H1 (cell line): ENCODE data around the gene NOM1. TPM values are rescaled to one million over a fixed set of nuclear protein-coding genes. Genes with fewer than 3 reads are reported as not detected.

Source experiments
- CTCF ChIA-PET: fragments of 300-600 bp; sonication (Branson Sonifier 250); formaldehyde crosslinking; loops from one replicate; lab custom pipeline; 2021; ENCODE audit not compliant: partially characterized antibody; lab: Charles Lee
- POLR2A ChIA-PET: fragments of 300-600 bp; sonication (Branson Sonifier 250); formaldehyde crosslinking; loops from one replicate; lab custom pipeline; 2021; ENCODE audit warnings: inconsistent platforms; ENCODE audit not compliant: partially characterized antibody; lab: Charles Lee
- DNase-seq, 2 experiments: peaks; one replicate each; pipeline versions ENCODE4 v3.0.0 to v3.0.0-alpha.2; 2010 to 2022; ENCODE audit warnings: low spot score in 2 of 2, low read depth in 1 of 2, mixed read lengths in 1 of 2
- FAIRE-seq: peaks from 2 replicates; lab custom pipeline; 2011; peaks lifted over from hg19 to GRCh38; lab: Jason Lieb, UNC
- H2AFZ ChIP-seq: 2 replicates; pipeline ENCODE4 v1.8.1; 2012; ENCODE audit warnings: low read length, inconsistent platforms
- H2AK5ac ChIP-seq: 2 replicates; pipeline ENCODE4 v1.6.1; 2013; ENCODE audit warnings: low read depth, low read length
- H2BK120ac ChIP-seq: replicated peaks from 2 replicates; pipeline ENCODE3; 2013; ENCODE audit warnings: low read depth, low read length, inconsistent platforms
- H2BK12ac ChIP-seq: 2 replicates; pipeline ENCODE4 v1.6.1; 2013; ENCODE audit warnings: low read depth, low read length
- H2BK15ac ChIP-seq: 2 replicates; pipeline ENCODE4 v1.6.1; 2013; ENCODE audit warnings: low read length
- H2BK20ac ChIP-seq: 2 replicates; pipeline ENCODE4 v1.6.1; 2013; ENCODE audit warnings: low read length
- H2BK5ac ChIP-seq: 2 replicates; pipeline ENCODE4 v1.6.1; 2013; ENCODE audit warnings: low read depth, low read length
- H3K14ac ChIP-seq: 2 replicates; pipeline ENCODE4 v1.6.1; 2013; ENCODE audit warnings: inconsistent platforms; ENCODE audit not compliant: insufficient read length
- H3K18ac ChIP-seq: 2 replicates; pipeline ENCODE4 v1.6.1; 2013; ENCODE audit warnings: low read length; ENCODE audit errors: extremely low read depth
- H3K23ac ChIP-seq: 2 replicates; pipeline ENCODE4 v1.6.1; 2013; ENCODE audit warnings: inconsistent platforms; ENCODE audit not compliant: insufficient read length
- H3K23me2 ChIP-seq: 2 replicates; pipeline ENCODE4 v1.6.1; 2013; ENCODE audit warnings: low read depth, low read length
- H3K27ac ChIP-seq: 2 replicates; pipeline ENCODE4 v1.6.1; 2011; ENCODE audit warnings: low read depth, low read length, inconsistent platforms
- H3K27me3 ChIP-seq, 4 experiments: replicated peaks in 1 of 4; 1 replicate in 1 of 4; 2 replicates in 3 of 4; pipeline versions ENCODE4 v1.6.1 to v1.8.1; 2011 to 2013; ENCODE audit warnings: low read length in 3 of 4, mild to moderate bottlenecking in 3 of 4, inconsistent platforms in 2 of 4, mixed read lengths in 2 of 4, moderate library complexity in 1 of 4; ENCODE audit not compliant: control insufficient read depth in 3 of 4, insufficient read depth in 3 of 4; ENCODE audit errors: extremely low read depth in 1 of 4
- H3K36me3 ChIP-seq, 4 experiments: 2 replicates each; pipeline versions ENCODE4 v1.6.1 to v1.8.1; 2011 to 2013; ENCODE audit warnings: mild to moderate bottlenecking in 4 of 4, low read length in 3 of 4, moderate library complexity in 2 of 4, control low read depth in 1 of 4, inconsistent platforms in 1 of 4; ENCODE audit not compliant: insufficient read depth in 4 of 4, control insufficient read depth in 2 of 4
- H3K4ac ChIP-seq: replicated peaks from 2 replicates; pipeline ENCODE3; 2013; ENCODE audit warnings: low read length, low read depth, mixed read lengths, inconsistent platforms; ENCODE audit not compliant: insufficient read length
- H3K4me1 ChIP-seq, 4 experiments: replicated peaks in 1 of 4; 1 replicate in 1 of 4; 2 replicates in 3 of 4; pipeline versions ENCODE4 v1.6.1 to v1.8.1; 2011 to 2013; ENCODE audit warnings: low read length in 3 of 4, inconsistent platforms in 2 of 4, mixed read lengths in 1 of 4; ENCODE audit not compliant: insufficient read depth in 4 of 4, control insufficient read depth in 3 of 4
- H3K4me2 ChIP-seq, 2 experiments: 2 replicates each; pipeline versions ENCODE4 v1.6.1 to v1.8.1; 2011 to 2013; ENCODE audit warnings: low read depth in 2 of 2, low read length in 2 of 2, control low read depth in 1 of 2, inconsistent platforms in 1 of 2, mild to moderate bottlenecking in 1 of 2; ENCODE audit not compliant: insufficient read depth in 1 of 2
- H3K4me3 ChIP-seq, 4 experiments: fragments of 200-600, 300-600 bp in 1 of 4; sonication (generic), shearing (Covaris generic), sonication (Bioruptor Twin) in 1 of 4; 2 replicates each; pipeline versions ENCODE4 v1.5.1 to v1.8.1; 2011 to 2016; ENCODE audit warnings: low read length in 4 of 4, low read depth in 3 of 4, control low read depth in 2 of 4, inconsistent platforms in 2 of 4, mild to moderate bottlenecking in 2 of 4, mixed read lengths in 1 of 4, moderate library complexity in 1 of 4; ENCODE audit not compliant: insufficient read depth in 2 of 4; ENCODE audit errors: extremely low read depth in 1 of 4
- H3K56ac ChIP-seq: replicated peaks from 2 replicates; pipeline ENCODE3; 2013; ENCODE audit warnings: low read depth, mild to moderate bottlenecking, mixed read lengths, low read length, inconsistent platforms; ENCODE audit not compliant: insufficient read length
- H3K79me1 ChIP-seq: 2 replicates; pipeline ENCODE4 v1.6.1; 2013; ENCODE audit warnings: low read depth, low read length, control low read depth
- H3K79me2 ChIP-seq, 2 experiments: 2 replicates each; pipeline versions ENCODE4 v1.6.1 to v1.8.1; 2012 to 2013; ENCODE audit warnings: low read length in 2 of 2, mild to moderate bottlenecking in 2 of 2, inconsistent platforms in 1 of 2; ENCODE audit not compliant: insufficient read depth in 2 of 2, control insufficient read depth in 1 of 2
- H3K9ac ChIP-seq, 4 experiments: replicated peaks in 1 of 4; 1 replicate in 1 of 4; 2 replicates in 3 of 4; pipeline versions ENCODE4 v1.6.1 to v1.8.1; 2011 to 2013; ENCODE audit warnings: low read depth in 3 of 4, low read length in 3 of 4, control low read depth in 2 of 4, mild to moderate bottlenecking in 2 of 4, moderate library complexity in 2 of 4, inconsistent platforms in 1 of 4; ENCODE audit errors: extremely low read depth in 1 of 4
- H3K9me3 ChIP-seq, 2 experiments: 2 replicates each; pipeline versions ENCODE4 v1.6.1 to v1.8.1; 2012 to 2013; ENCODE audit warnings: mild to moderate bottlenecking in 2 of 2, moderate library complexity in 2 of 2, control low read depth in 1 of 2, inconsistent platforms in 1 of 2, low read depth in 1 of 2, low read length in 1 of 2, mixed read lengths in 1 of 2; ENCODE audit not compliant: insufficient read depth in 2 of 2
- H4K20me1 ChIP-seq, 2 experiments: replicated peaks in 1 of 2; 2 replicates each; pipeline versions ENCODE3 to v1.8.1; 2011 to 2013; ENCODE audit warnings: inconsistent platforms in 2 of 2, low read length in 2 of 2, mild to moderate bottlenecking in 1 of 2; ENCODE audit not compliant: insufficient read depth in 2 of 2, control insufficient read depth in 1 of 2
- H4K5ac ChIP-seq: 2 replicates; pipeline ENCODE4 v1.6.1; 2013; ENCODE audit warnings: low read length, low read depth, mixed read lengths, inconsistent platforms; ENCODE audit not compliant: insufficient read length
- H4K8ac ChIP-seq: 2 replicates; pipeline ENCODE4 v1.8.0; 2013; ENCODE audit warnings: mild to moderate bottlenecking, moderate library complexity, low read length, inconsistent platforms; ENCODE audit not compliant: insufficient read depth; ENCODE audit errors: extremely low read depth
- H4K91ac ChIP-seq: replicated peaks from 2 replicates; pipeline ENCODE3; 2013; ENCODE audit warnings: low read length, mixed read lengths, inconsistent platforms; ENCODE audit not compliant: insufficient read length
- BCL11A ChIP-seq, 2 experiments: IDR thresholded peaks; one replicate each; pipeline ENCODE4 v1.6.1; 2011; ENCODE audit warnings: low read depth in 2 of 2, low read length in 2 of 2, mild to moderate bottlenecking in 2 of 2
- EZH2 ChIP-seq: fragments of 200-600 bp; sonication (generic); IDR thresholded peaks from 2 replicates; pipeline ENCODE4 v1.7.1; 2012; ENCODE audit warnings: low read depth, mild to moderate bottlenecking, moderate library complexity, low read length, inconsistent platforms; ENCODE audit not compliant: severe bottlenecking
- HDAC6 ChIP-seq: IDR thresholded peaks from one replicate; pipeline ENCODE4 v1.7.1; 2012; ENCODE audit warnings: low read depth, mild to moderate bottlenecking, inconsistent platforms, low read length, moderate library complexity
- NRF1 ChIP-seq: IDR thresholded peaks from 2 replicates; pipeline ENCODE4 v1.6.1; 2011; ENCODE audit warnings: mild to moderate bottlenecking, low read depth, low read length, improper control_type of control experiment
- POLR2A ChIP-seq, 2 experiments: IDR thresholded peaks; 1 replicate in 1 of 2; 2 replicates in 1 of 2; pipeline ENCODE4 v1.6.1; 2011; ENCODE audit warnings: low read depth in 2 of 2, low read length in 2 of 2, mild to moderate bottlenecking in 2 of 2; ENCODE audit errors: control extremely low read depth in 1 of 2
- SIX5 ChIP-seq: IDR thresholded peaks from 2 replicates; pipeline ENCODE4 v1.6.1; 2011; ENCODE audit warnings: mild to moderate bottlenecking, low read depth, low read length
- SP4 ChIP-seq: IDR thresholded peaks from 2 replicates; pipeline ENCODE4 v1.6.1; 2012; ENCODE audit warnings: low read length, inconsistent platforms
- SRF ChIP-seq: IDR thresholded peaks from 2 replicates; pipeline ENCODE4 v1.6.1; 2011; ENCODE audit warnings: mild to moderate bottlenecking, low read depth, low read length, moderate library complexity
- TAF1 ChIP-seq: IDR thresholded peaks from 2 replicates; pipeline ENCODE4 v1.6.1; 2011; ENCODE audit warnings: mild to moderate bottlenecking, low read depth, low read length
- WGBS, 2 experiments: shearing (Covaris generic) in 1 of 2; methylation state at CpG; one replicate each; pipeline versions ENCODE4 v1.1.6 to v1.1.7; 2013 to 2015; ENCODE audit warnings: low lambda C conversion rate in 2 of 2, mixed read lengths in 2 of 2, inconsistent platforms in 1 of 2, low coverage in 1 of 2, missing lambda C conversion rate in 1 of 2; ENCODE audit not compliant: insufficient replicate concordance in 2 of 2, insufficient coverage in 1 of 2, insufficient read length in 1 of 2; ENCODE audit errors: extremely low coverage in 1 of 2, missing lambda C conversion rate in 1 of 2; 5-methylcytosine and 5-hydroxymethylcytosine counted together
- polyA plus RNA-seq, 7 experiments: library from polyadenylated mRNA; depleted of rRNA in 3 of 7; stranded (reverse) in 5 of 7; unstranded in 2 of 7; fragments of >200 nt in 5 of 7; fragments of 200-250 nt in 2 of 7; gene quantifications; 1 replicate in 5 of 7; 2 replicates in 1 of 7; 4 replicates in 1 of 7; pipeline versions ENCODE4 v1.2.1 to v1.2.3, GENCODE V29; 2011 to 2013; ENCODE audit warnings: missing spikeins in 2 of 7, mixed read lengths in 2 of 7
- total RNA-seq: library from RNA; stranded (reverse); fragmentation: NEBNext Ultra II Directional; extraction: Animal tissue kit (Norgen Biotek cat#: 25700); gene quantifications from 2 replicates; pipeline ENCODE4 v1.2.1, GENCODE V29; 2021
- TF ChIP-seq, protein P1 (sequence below): IDR thresholded peaks from 2 replicates; pipeline ENCODE4 v1.6.1; 2011; ENCODE audit warnings: low read depth, mild to moderate bottlenecking, low read length; ENCODE audit not compliant: insufficient read depth
- TF ChIP-seq, protein P2 (sequence below), 3 experiments: IDR thresholded peaks; 1 replicate in 2 of 3; 2 replicates in 1 of 3; pipeline versions ENCODE4 v1.5.1 to v1.6.1; 2011; ENCODE audit warnings: low read length in 3 of 3, mild to moderate bottlenecking in 3 of 3, inconsistent platforms in 2 of 3, low read depth in 1 of 3, moderate library complexity in 1 of 3; ENCODE audit not compliant: insufficient read depth in 1 of 3; ENCODE audit errors: control extremely low read depth in 1 of 3

Gene NOM1
- total and polyA plus RNA-seq, 2 of the 8 experiments (the other 6 are each of a cell fraction or from before 2014, with no cell fraction given): 10.6 to 29.1 TPM

DNA sequence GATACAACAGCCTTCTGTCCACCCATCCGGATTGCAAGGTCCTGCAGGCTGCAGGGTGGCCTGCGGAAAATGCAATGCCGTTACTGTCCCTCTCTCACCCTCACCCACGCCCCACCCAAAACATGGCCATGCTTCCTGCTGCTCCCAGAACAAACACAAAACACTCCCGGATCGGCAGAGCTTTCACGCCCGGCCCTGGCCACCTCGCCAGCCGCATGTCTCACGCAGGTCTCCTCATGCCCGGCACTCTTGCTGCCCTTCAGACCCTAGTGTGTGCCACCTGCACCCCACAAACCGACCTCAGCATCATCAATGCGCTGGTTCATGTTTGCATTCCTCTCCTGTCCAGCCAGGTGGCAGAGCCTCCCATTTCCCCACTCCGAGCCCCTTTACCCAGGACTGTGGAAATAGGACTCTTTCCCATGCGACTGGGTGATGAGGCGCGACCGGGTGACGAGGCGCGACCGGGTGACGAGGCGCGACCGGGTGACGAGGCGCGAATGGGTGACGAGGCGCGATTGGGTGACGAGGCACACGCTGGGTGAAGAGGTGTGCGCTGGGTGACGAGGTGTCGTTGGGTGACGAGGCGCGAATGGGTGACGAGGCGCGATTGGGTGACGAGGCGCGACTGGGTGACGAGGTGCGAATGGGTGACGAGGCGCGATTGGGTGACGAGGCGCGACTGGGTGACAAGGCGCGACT lies 8.9 kb upstream of the NOM1 start:
- no peak overlapping the region for H2BK20ac ChIP-seq
- no peak overlapping the region for H3K56ac ChIP-seq
- FAIRE-seq: no peak
- no peak overlapping the region for H3K4ac ChIP-seq
- DNase-seq: no peak
- no peaks in the 10 kb centered on the region for H3K36me3 ChIP-seq
- no peak overlapping the region for H3K14ac ChIP-seq
- H2AK5ac ChIP-seq: no peak overlapping the region
- no peak overlapping the region for H4K5ac ChIP-seq
- no peak overlapping the region for H2BK120ac ChIP-seq
- H4K20me1 ChIP-seq: no peaks in the 10 kb centered on the region
- H3K27me3 ChIP-seq: no peaks in the 10 kb centered on the region
- POLR2A ChIA-PET: no interaction called here
- H3K23me2 ChIP-seq: no peaks in the 10 kb centered on the region
- H3K23ac ChIP-seq: no peak overlapping the region
- H3K4me1 ChIP-seq: peaks cover 0 to 18% (median 2%) of the 10 kb centered on the region in 4 experiments; a peak in 4 of 7 replicates
- H4K8ac ChIP-seq: no peak overlapping the region
- H3K79me2 ChIP-seq: no peaks in the 10 kb centered on the region
- no peak overlapping the region for H3K18ac ChIP-seq
- no peak overlapping the region for H3K4me2 ChIP-seq
- no peaks in the 10 kb centered on the region; the same call in 1 of the 2 replicates for H3K79me1 ChIP-seq
- H3K4me3 ChIP-seq: no peak overlapping the region
- H2BK12ac ChIP-seq: no peak overlapping the region
- no peak overlapping the region for H2AFZ ChIP-seq
- H4K91ac ChIP-seq: no peak overlapping the region
- H3K9me3 ChIP-seq: peaks cover 7 to 14% of the 10 kb centered on the region in 2 experiments; a peak in 2 of 4 replicates
- no peak overlapping the region for H2BK5ac ChIP-seq
- no peak overlapping the region for H3K9ac ChIP-seq
- no peak overlapping the region for H2BK15ac ChIP-seq
- H3K27ac ChIP-seq: no peak overlapping the region
- CTCF ChIA-PET: interaction anchor here (0.6 kb wide), 1 partner anchor 399 kb away, joined by 4 read pairs; no protein-coding TSS in a partner anchor
- WGBS, 2 experiments: 95% methylated on average over 16 of the region's 57 CpGs; no CpG with 5 or more reads in 1 of the 2 experiments
- no peak for TF ChIP-seq SRF
- no peak for TF ChIP-seq BCL11A (IDR thresholded peaks at IDR 0.05; ENCODE audit: low read depth in 2 of 2, low read length in 2 of 2)
- TF ChIP-seq, protein P1, sequence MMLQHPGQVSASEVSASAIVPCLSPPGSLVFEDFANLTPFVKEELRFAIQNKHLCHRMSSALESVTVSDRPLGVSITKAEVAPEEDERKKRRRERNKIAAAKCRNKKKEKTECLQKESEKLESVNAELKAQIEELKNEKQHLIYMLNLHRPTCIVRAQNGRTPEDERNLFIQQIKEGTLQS: no peak
- TF ChIP-seq SIX5: no peak
- no peak for TF ChIP-seq EZH2
- no peak for TF ChIP-seq HDAC6
- TF ChIP-seq POLR2A (IDR thresholded peaks at IDR 0.05; ENCODE audit: control extremely low read depth in 1 of 2, low read depth in 2 of 2, low read length in 2 of 2): no peak
- TF ChIP-seq NRF1: no peak
- no peak for TF ChIP-seq TAF1
- TF ChIP-seq, protein P2, sequence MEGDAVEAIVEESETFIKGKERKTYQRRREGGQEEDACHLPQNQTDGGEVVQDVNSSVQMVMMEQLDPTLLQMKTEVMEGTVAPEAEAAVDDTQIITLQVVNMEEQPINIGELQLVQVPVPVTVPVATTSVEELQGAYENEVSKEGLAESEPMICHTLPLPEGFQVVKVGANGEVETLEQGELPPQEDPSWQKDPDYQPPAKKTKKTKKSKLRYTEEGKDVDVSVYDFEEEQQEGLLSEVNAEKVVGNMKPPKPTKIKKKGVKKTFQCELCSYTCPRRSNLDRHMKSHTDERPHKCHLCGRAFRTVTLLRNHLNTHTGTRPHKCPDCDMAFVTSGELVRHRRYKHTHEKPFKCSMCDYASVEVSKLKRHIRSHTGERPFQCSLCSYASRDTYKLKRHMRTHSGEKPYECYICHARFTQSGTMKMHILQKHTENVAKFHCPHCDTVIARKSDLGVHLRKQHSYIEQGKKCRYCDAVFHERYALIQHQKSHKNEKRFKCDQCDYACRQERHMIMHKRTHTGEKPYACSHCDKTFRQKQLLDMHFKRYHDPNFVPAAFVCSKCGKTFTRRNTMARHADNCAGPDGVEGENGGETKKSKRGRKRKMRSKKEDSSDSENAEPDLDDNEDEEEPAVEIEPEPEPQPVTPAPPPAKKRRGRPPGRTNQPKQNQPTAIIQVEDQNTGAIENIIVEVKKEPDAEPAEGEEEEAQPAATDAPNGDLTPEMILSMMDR (IDR thresholded peaks at IDR 0.05; ENCODE audit: control extremely low read depth in 1 of 3, insufficient read depth in 1 of 3, low read depth in 1 of 3, low read length in 3 of 3): no peak
- TF ChIP-seq SP4: no peak
- TF ChIP-seq, all 59 proteins: peak for 0
